HG03571 (cell line): Measurements from ENCODE around the gene MEX3C.

Experiments
- ATAC-seq: cut with Tn5 transposase; IDR thresholded peaks from one replicate; pipeline ENCODE4 v1.9.1; 2021; ENCODE audit not compliant: unreplicated experiment

The MEX3C gene

GRCh38 chr18:51157215-51157614 is 40.3 kb downstream of the MEX3C start:
- no peak for ATAC-seq

- ATAC-seq: no peak
Measured at GRCh38 chr18:51154431-51155063, 42.9 kb downstream of the MEX3C start.

- peak; percentile 76 for ATAC-seq
Measured at GRCh38 chr18:51153659-51154371, 43.7 kb downstream of the MEX3C start.

GRCh38 chr18:51151568-51152511 is 45.6 kb downstream of the MEX3C start:
- ATAC-seq: no peak

- no peak for ATAC-seq
Measured at GRCh38 chr18:51151185-51151567, 46.3 kb downstream of the MEX3C start.

- no peak for ATAC-seq
Measured at GRCh38 chr18:51150113-51150700, 47.3 kb downstream of the MEX3C start.

GRCh38 chr18:51149670-51150069 is 47.8 kb downstream of the MEX3C start:
- no peak for ATAC-seq

- ATAC-seq: no peak
Measured at GRCh38 chr18:51146909-51147308, 50.6 kb downstream of the MEX3C start.

GRCh38 chr18:51138936-51139335 is 58.5 kb downstream of the MEX3C start:
- no peak for ATAC-seq

GRCh38 chr18:51137891-51138290 is 59.6 kb downstream of the MEX3C start:
- no peak for ATAC-seq

- no peak for ATAC-seq
Measured at GRCh38 chr18:51137026-51137729, 60.3 kb downstream of the MEX3C start.

GRCh38 chr18:51135795-51136194 is 61.7 kb downstream of the MEX3C start:
- no peak for ATAC-seq

GRCh38 chr18:51135364-51135763 is 62.1 kb downstream of the MEX3C start:
- no peak for ATAC-seq

- ATAC-seq: no peak
Measured at GRCh38 chr18:51134721-51135120, 62.8 kb downstream of the MEX3C start.

GRCh38 chr18:51133580-51134160 is 63.8 kb downstream of the MEX3C start:
- no peak for ATAC-seq

GRCh38 chr18:51132256-51132935 is 65.1 kb downstream of the MEX3C start:
- no peak for ATAC-seq

GRCh38 chr18:51128533-51128932 is 68.9 kb downstream of the MEX3C start:
- no peak for ATAC-seq

GRCh38 chr18:51127664-51128063 is 69.8 kb downstream of the MEX3C start:
- ATAC-seq: no peak

- no peak for ATAC-seq
Measured at GRCh38 chr18:51125976-51126375, 71.5 kb downstream of the MEX3C start.
